HEK293 (cell line): ENCODE results near the gene CREBBP.

Experiments used
- ELK4 ChIP-seq: IDR thresholded peaks from 2 replicates; pipeline ENCODE4 v1.6.1; 2011; ENCODE audit warnings: mild to moderate bottlenecking, low read depth, low read length, borderline replicate concordance
- FEZF1 ChIP-seq: fragments of 450-650 bp; formaldehyde crosslinking; IDR thresholded peaks from 2 replicates; pipeline ENCODE4 v1.5.1; 2016; ENCODE audit warnings: missing biosample characterization, missing genetic modification characterization
- HOXA7 ChIP-seq: sonication (generic); formaldehyde crosslinking; IDR thresholded peaks from 2 replicates; pipeline ENCODE4 v1.8.1; 2022; ENCODE audit warnings: missing genetic modification reagents, borderline replicate concordance
- INSM2 ChIP-seq: fragments of 450-650 bp; formaldehyde crosslinking; IDR thresholded peaks from 2 replicates; pipeline ENCODE4 v1.5.1; 2016; ENCODE audit warnings: missing biosample characterization, missing genetic modification characterization
- PBX3 ChIP-seq: sonication (generic); formaldehyde crosslinking; IDR thresholded peaks from 2 replicates; pipeline ENCODE4 v1.8.1; 2022; ENCODE audit warnings: mild to moderate bottlenecking, moderate library complexity, missing genetic modification reagents
- YY1 ChIP-seq: fragments of 450-650 bp; formaldehyde crosslinking; IDR thresholded peaks from 2 replicates; pipeline ENCODE4 v1.5.1; 2018; ENCODE audit warnings: missing biosample characterization, missing genetic modification characterization
- ZFHX2 ChIP-seq: fragments of 450-650 bp; formaldehyde crosslinking; conservative IDR thresholded peaks from 2 replicates; pipeline ENCODE4 v1.5.1; 2016; ENCODE audit warnings: missing biosample characterization, missing genetic modification characterization
- ZIC2 ChIP-seq: fragments of 450-650 bp; formaldehyde crosslinking; IDR thresholded peaks from 2 replicates; pipeline ENCODE4 v1.5.1; 2016; ENCODE audit warnings: missing biosample characterization, missing genetic modification characterization
- ZNF148 ChIP-seq: fragments of 450-650 bp; formaldehyde crosslinking; IDR thresholded peaks from 2 replicates; pipeline ENCODE4 v1.5.0; 2017; ENCODE audit warnings: missing biosample characterization, missing genetic modification characterization, borderline replicate concordance
- ZNF155 ChIP-seq: fragments of 450-650 bp; formaldehyde crosslinking; IDR thresholded peaks from 2 replicates; pipeline ENCODE4 v1.5.1; 2016; ENCODE audit warnings: missing biosample characterization, missing genetic modification characterization
- ZNF174 ChIP-seq: fragments of 450-650 bp; formaldehyde crosslinking; IDR thresholded peaks from 2 replicates; pipeline ENCODE4 v1.5.0; 2017; ENCODE audit warnings: missing biosample characterization, mild to moderate bottlenecking, missing genetic modification characterization
- ZNF2 ChIP-seq: fragments of 450-650 bp; formaldehyde crosslinking; IDR thresholded peaks from 2 replicates; pipeline ENCODE4 v1.5.1; 2016; ENCODE audit warnings: missing biosample characterization, missing genetic modification characterization
- ZNF341 ChIP-seq: fragments of 450-650 bp; formaldehyde crosslinking; IDR thresholded peaks from 2 replicates; pipeline ENCODE4; 2016; ENCODE audit warnings: low read depth, missing biosample characterization, missing genetic modification characterization
- ZNF433 ChIP-seq: fragments of 450-650 bp; formaldehyde crosslinking; IDR thresholded peaks from 2 replicates; pipeline ENCODE4 v1.5.1; 2016; ENCODE audit warnings: missing biosample characterization, missing genetic modification characterization, low read depth
- ZNF513 ChIP-seq: fragments of 450-650 bp; IDR thresholded peaks from 2 replicates; pipeline ENCODE4 v1.5.1; 2018; ENCODE audit warnings: missing biosample characterization, missing genetic modification characterization
- ZNF580 ChIP-seq: fragments of 450-650 bp; formaldehyde crosslinking; IDR thresholded peaks from 2 replicates; pipeline ENCODE4 v1.5.1; 2016; ENCODE audit warnings: missing biosample characterization, missing genetic modification characterization
- ZNF600 ChIP-seq: fragments of 450-650 bp; formaldehyde crosslinking; IDR thresholded peaks from 2 replicates; pipeline ENCODE4 v1.5.1; 2016; ENCODE audit warnings: missing biosample characterization, missing genetic modification characterization
- ZNF623 ChIP-seq: fragments of 450-650 bp; formaldehyde crosslinking; IDR thresholded peaks from 2 replicates; pipeline ENCODE4 v1.5.1; 2016; ENCODE audit warnings: missing biosample characterization, missing genetic modification characterization
- ZNF626 ChIP-seq: fragments of 450-650 bp; sonication (Bioruptor Pico); formaldehyde crosslinking; IDR thresholded peaks from 2 replicates; pipeline ENCODE4 v1.5.1; 2018; ENCODE audit warnings: missing biosample characterization, missing genetic modification characterization, inconsistent platforms
- ZNF785 ChIP-seq: fragments of 450-650 bp; formaldehyde crosslinking; IDR thresholded peaks from 2 replicates; pipeline ENCODE4 v1.5.1; 2016; ENCODE audit warnings: missing biosample characterization, missing genetic modification characterization
- TF ChIP-seq, protein P1 (sequence below): fragments of 450-650 bp; formaldehyde crosslinking; IDR thresholded peaks from 2 replicates; pipeline ENCODE4 v1.5.1; 2016; ENCODE audit warnings: missing biosample characterization, missing genetic modification characterization
- TF ChIP-seq, protein P2 (sequence below): fragments of 450-650 bp; formaldehyde crosslinking; IDR thresholded peaks from 2 replicates; pipeline ENCODE4 v1.5.1; 2017; ENCODE audit warnings: missing biosample characterization, missing genetic modification characterization
- TF ChIP-seq, protein P3 (sequence below): fragments of 450-650 bp; formaldehyde crosslinking; IDR thresholded peaks from 2 replicates; pipeline ENCODE4 v1.5.1; 2017; ENCODE audit warnings: missing biosample characterization, missing genetic modification characterization

The CREBBP gene

DNA sequence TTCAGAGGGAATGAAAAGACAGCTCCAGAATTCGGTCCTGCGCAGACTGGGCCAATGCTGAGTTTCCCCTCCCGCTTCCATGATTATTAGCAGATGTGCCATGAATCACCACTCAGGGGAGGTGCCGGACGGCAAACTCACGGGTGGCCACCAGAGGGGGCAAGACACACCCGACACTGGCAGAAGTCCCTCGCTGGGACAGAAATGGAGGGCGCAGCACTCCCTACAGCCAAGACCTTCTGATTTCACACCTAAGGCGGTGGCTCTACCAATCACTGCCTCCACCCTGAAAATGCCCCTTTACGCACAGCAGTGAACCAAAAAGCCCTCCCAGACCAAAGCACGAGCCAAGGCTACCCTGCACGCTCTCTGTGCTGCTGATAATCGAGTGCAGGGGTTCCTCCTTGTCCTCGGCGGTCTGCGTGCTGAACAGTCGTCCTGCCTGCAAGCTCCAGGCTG lies 190.0 kb downstream of the CREBBP start (continued):
- TF ChIP-seq ZNF148 (tag by site-specific recombination) (no peak), ELK4 (no peak), ZNF174 (no peak), HOXA7 (CRISPR knock-in tag) (no peak), ZNF2 (tag by site-specific recombination) (peak; percentile 75; the same call in 1 of the 2 replicates), ZNF513 (tag by site-specific recombination) (no peak), ZNF600 (tag by site-specific recombination) (peak; percentile 90), FEZF1 (tag by site-specific recombination) (no peak), ZNF433 (no peak), ZNF623 (tag by site-specific recombination) (no peak), ZNF785 (tag by site-specific recombination) (no peak), ZFHX2 (tag by site-specific recombination) (no peak), ZNF626 (no peak), ZNF341 (tag by site-specific recombination) (peak; percentile 61), INSM2 (tag by site-specific recombination) (no peak), ZNF155 (tag by site-specific recombination) (no peak), YY1 (tag by site-specific recombination) (0 out of 2 replicates have a peak, but pooled peaks have one; percentile 30), ZIC2 (tag by site-specific recombination) (peak; percentile 45), ZNF580 (no peak), PBX3 (CRISPR knock-in tag) (no peak; the same call in 1 of the 2 replicates)
- TF ChIP-seq, protein P1, sequence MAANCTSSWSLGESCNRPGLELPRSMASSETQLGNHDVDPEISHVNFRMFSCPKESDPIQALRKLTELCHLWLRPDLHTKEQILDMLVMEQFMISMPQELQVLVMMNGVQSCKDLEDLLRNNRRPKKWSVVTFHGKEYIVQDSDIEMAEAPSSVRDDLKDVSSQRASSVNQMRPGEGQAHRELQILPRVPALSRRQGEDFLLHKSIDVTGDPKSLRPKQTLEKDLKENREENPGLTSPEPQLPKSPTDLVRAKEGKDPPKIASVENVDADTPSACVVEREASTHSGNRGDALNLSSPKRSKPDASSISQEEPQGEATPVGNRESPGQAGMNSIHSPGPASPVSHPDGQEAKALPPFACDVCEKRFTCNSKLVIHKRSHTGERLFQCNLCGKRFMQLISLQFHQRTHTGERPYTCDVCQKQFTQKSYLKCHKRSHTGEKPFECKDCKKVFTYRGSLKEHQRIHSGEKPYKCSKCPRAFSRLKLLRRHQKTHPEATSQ (tag by site-specific recombination): no peak
- TF ChIP-seq, protein P2, sequence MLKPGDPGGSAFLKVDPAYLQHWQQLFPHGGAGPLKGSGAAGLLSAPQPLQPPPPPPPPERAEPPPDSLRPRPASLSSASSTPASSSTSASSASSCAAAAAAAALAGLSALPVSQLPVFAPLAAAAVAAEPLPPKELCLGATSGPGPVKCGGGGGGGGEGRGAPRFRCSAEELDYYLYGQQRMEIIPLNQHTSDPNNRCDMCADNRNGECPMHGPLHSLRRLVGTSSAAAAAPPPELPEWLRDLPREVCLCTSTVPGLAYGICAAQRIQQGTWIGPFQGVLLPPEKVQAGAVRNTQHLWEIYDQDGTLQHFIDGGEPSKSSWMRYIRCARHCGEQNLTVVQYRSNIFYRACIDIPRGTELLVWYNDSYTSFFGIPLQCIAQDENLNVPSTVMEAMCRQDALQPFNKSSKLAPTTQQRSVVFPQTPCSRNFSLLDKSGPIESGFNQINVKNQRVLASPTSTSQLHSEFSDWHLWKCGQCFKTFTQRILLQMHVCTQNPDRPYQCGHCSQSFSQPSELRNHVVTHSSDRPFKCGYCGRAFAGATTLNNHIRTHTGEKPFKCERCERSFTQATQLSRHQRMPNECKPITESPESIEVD (tag by site-specific recombination): no peak
- TF ChIP-seq, protein P3, sequence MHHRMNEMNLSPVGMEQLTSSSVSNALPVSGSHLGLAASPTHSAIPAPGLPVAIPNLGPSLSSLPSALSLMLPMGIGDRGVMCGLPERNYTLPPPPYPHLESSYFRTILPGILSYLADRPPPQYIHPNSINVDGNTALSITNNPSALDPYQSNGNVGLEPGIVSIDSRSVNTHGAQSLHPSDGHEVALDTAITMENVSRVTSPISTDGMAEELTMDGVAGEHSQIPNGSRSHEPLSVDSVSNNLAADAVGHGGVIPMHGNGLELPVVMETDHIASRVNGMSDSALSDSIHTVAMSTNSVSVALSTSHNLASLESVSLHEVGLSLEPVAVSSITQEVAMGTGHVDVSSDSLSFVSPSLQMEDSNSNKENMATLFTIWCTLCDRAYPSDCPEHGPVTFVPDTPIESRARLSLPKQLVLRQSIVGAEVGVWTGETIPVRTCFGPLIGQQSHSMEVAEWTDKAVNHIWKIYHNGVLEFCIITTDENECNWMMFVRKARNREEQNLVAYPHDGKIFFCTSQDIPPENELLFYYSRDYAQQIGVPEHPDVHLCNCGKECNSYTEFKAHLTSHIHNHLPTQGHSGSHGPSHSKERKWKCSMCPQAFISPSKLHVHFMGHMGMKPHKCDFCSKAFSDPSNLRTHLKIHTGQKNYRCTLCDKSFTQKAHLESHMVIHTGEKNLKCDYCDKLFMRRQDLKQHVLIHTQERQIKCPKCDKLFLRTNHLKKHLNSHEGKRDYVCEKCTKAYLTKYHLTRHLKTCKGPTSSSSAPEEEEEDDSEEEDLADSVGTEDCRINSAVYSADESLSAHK (tag by site-specific recombination): no peak
